HCT116 (cell line): ENCODE data around the gene CAPN13.

Experiments
- EGR1 ChIP-seq: IDR thresholded peaks from 2 replicates; pipeline ENCODE4 v1.6.1; 2012; ENCODE audit warnings: low read depth
- EZH2 ChIP-seq: fragments of 200-600 bp; sonication (generic); IDR thresholded peaks from 2 replicates; pipeline ENCODE4 v1.6.1; 2017; ENCODE audit warnings: antibody characterized with exemption, mixed run types
- EZH2phosphoT487 ChIP-seq: fragments of 200-600 bp; IDR thresholded peaks from 2 replicates; pipeline ENCODE4 v1.6.1; 2018; ENCODE audit warnings: antibody characterized with exemption, borderline replicate concordance
- FOSL1 ChIP-seq: IDR thresholded peaks from 2 replicates; pipeline ENCODE4 v1.6.1; 2012; ENCODE audit warnings: low read depth
- POLR2A ChIP-seq: IDR thresholded peaks from 2 replicates; pipeline ENCODE4 v1.7.0; 2011; ENCODE audit warnings: borderline replicate concordance; ENCODE audit not compliant: insufficient read depth, insufficient read length; ENCODE audit errors: extremely low read depth
- POLR2AphosphoS5 ChIP-seq: IDR thresholded peaks from 2 replicates; pipeline ENCODE4 v1.6.1; 2011; ENCODE audit warnings: mild to moderate bottlenecking, low read depth, low read length, moderate library complexity
- RAD21 ChIP-seq: IDR thresholded peaks from 2 replicates; pipeline ENCODE4 v1.6.1; 2012; ENCODE audit warnings: low read depth, mild to moderate bottlenecking
- SIN3A ChIP-seq: IDR thresholded peaks from 2 replicates; pipeline ENCODE4 v1.6.1; 2012; ENCODE audit warnings: low read depth
- SP1 ChIP-seq: IDR thresholded peaks from 2 replicates; pipeline ENCODE4 v1.6.1; 2012; ENCODE audit warnings: low read depth
- SRF ChIP-seq: IDR thresholded peaks from 2 replicates; pipeline ENCODE4 v1.6.1; 2012; ENCODE audit warnings: low read depth
- TCF7L2 ChIP-seq: IDR thresholded peaks from 2 replicates; pipeline ENCODE4 v1.7.0; 2011; ENCODE audit warnings: borderline replicate concordance, inconsistent platforms; ENCODE audit not compliant: insufficient read depth, insufficient read length; ENCODE audit errors: extremely low read depth
- YY1 ChIP-seq: IDR thresholded peaks from 2 replicates; pipeline ENCODE4 v1.6.1; 2011; ENCODE audit warnings: low read length, low read depth, moderate library complexity, mild to moderate bottlenecking; ENCODE audit not compliant: insufficient replicate concordance; ENCODE audit errors: extremely low read depth
- ZFX ChIP-seq: fragments of 450-650 bp; IDR thresholded peaks from 2 replicates; pipeline ENCODE4 v1.6.1; 2017
- TF ChIP-seq, protein P1 (sequence below), 3 experiments: fragments of 200-600 bp in 1 of 3; sonication (generic) in 1 of 3; IDR thresholded peaks in 2 of 3; conservative IDR thresholded peaks in 1 of 3; 2 replicates each; pipeline ENCODE4 v1.5.1; 2012 to 2017; ENCODE audit warnings: low read depth in 2 of 3, low read length in 2 of 3, antibody characterized with exemption in 1 of 3, borderline replicate concordance in 1 of 3, control low read depth in 1 of 3, mild to moderate bottlenecking in 1 of 3, mixed read lengths in 1 of 3, mixed run types in 1 of 3, moderate library complexity in 1 of 3; ENCODE audit not compliant: insufficient read depth in 1 of 3

DNA sequence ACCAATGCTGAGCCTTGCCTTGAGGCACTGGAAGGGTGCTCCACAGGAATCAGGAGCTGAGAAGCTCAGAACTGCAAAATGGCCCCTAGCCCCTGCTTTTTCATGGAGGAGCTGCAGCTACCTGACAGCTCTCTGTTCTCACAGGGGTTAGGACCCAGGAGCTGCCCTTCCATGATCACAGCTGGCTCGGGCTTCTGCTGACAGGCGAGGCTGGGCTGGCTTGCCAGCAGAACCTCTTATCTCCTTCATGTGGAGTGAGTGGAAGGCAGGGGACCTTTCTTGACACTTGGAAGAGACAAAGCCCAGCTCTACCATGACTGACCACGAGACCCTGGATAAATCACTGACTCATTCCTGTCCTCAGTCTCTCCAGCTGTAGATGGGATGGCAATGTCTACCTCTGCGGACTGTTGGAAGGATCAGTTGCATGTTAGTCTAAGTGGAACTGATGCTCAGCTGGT is 113.4 kb downstream of the CAPN13 start:
- TF ChIP-seq, protein P1, sequence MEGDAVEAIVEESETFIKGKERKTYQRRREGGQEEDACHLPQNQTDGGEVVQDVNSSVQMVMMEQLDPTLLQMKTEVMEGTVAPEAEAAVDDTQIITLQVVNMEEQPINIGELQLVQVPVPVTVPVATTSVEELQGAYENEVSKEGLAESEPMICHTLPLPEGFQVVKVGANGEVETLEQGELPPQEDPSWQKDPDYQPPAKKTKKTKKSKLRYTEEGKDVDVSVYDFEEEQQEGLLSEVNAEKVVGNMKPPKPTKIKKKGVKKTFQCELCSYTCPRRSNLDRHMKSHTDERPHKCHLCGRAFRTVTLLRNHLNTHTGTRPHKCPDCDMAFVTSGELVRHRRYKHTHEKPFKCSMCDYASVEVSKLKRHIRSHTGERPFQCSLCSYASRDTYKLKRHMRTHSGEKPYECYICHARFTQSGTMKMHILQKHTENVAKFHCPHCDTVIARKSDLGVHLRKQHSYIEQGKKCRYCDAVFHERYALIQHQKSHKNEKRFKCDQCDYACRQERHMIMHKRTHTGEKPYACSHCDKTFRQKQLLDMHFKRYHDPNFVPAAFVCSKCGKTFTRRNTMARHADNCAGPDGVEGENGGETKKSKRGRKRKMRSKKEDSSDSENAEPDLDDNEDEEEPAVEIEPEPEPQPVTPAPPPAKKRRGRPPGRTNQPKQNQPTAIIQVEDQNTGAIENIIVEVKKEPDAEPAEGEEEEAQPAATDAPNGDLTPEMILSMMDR (IDR thresholded peaks at IDR 0.05 in 2 of 3, conservative IDR thresholded peaks at IDR 0.05 in 1 of 3; ENCODE audit: borderline replicate concordance in 1 of 3, insufficient read depth in 1 of 3, low read depth in 2 of 3, low read length in 2 of 3): no peak
- TF ChIP-seq RAD21: no peak
- TF ChIP-seq SIN3A: no peak
- TF ChIP-seq SP1: no peak
- TF ChIP-seq EZH2: no peak
- no peak for TF ChIP-seq ZFX
- no peak for TF ChIP-seq EZH2phosphoT487
- no peak for TF ChIP-seq POLR2A
- TF ChIP-seq TCF7L2: no peak
- no peak for TF ChIP-seq EGR1
- no peak for TF ChIP-seq FOSL1
- no peak for TF ChIP-seq SRF
- TF ChIP-seq YY1: no peak
- TF ChIP-seq POLR2AphosphoS5: no peak
